WTC11 (cell line): ENCODE results near the gene KRTAP5-9. TPM values are rescaled to one million over a fixed set of nuclear protein-coding genes. Genes with fewer than 3 reads are reported as not detected.
"Not testable (repeated sequence)": the region's sequence is repeated elsewhere in the genome, so short reads cannot be mapped to it uniquely, and the experiment has no call there.

ENCODE experiments used
- ATAC-seq: fragments of 200-7000 bp; cut with Tn5 transposase; 2 replicates; pipeline ENCODE4 v1.10.0; 2021; ENCODE audit warnings: mild to moderate bottlenecking, moderate library complexity
- CTCF ChIA-PET: fragments of 300-600 bp; sonication (Branson Sonifier 250); formaldehyde crosslinking; loops from one replicate; lab custom pipeline; 2021; ENCODE audit warnings: antibody characterized with exemption; lab: Charles Lee
- POLR2A ChIA-PET: fragments of 350-600 bp; sonication (Branson Sonifier 250); formaldehyde crosslinking; loops from one replicate; lab custom pipeline; 2021; ENCODE audit warnings: antibody characterized with exemption; lab: Charles Lee
- DNase-seq: peaks from one replicate; pipeline ENCODE4 v3.0.0; 2021; ENCODE audit warnings: low spot score
- H3K27ac Mint-ChIP-seq: 2 replicates; pipeline ENCODE4 v1.8.0; 2021; ENCODE audit warnings: mixed read lengths
- H3K27me3 Mint-ChIP-seq: 2 replicates; pipeline ENCODE4 v1.8.0; 2021; ENCODE audit warnings: low read depth, mild to moderate bottlenecking, moderate library complexity, mixed read lengths
- H3K36me3 Mint-ChIP-seq: 2 replicates; pipeline ENCODE4 v1.8.0; 2021; ENCODE audit warnings: mixed read lengths
- H3K4me1 Mint-ChIP-seq: 2 replicates; pipeline ENCODE4 v1.8.0; 2022; ENCODE audit warnings: mixed read lengths
- H3K4me3 Mint-ChIP-seq: 2 replicates; pipeline ENCODE4 v1.8.0; 2021; ENCODE audit warnings: mild to moderate bottlenecking, moderate library complexity, mixed read lengths
- H3K9me3 Mint-ChIP-seq: 2 replicates; pipeline ENCODE4 v1.8.0; 2021; ENCODE audit warnings: mixed read lengths
- ARID4B ChIP-seq: sonication (generic); formaldehyde crosslinking; IDR thresholded peaks from 2 replicates; pipeline ENCODE4 v1.8.0; 2023; ENCODE audit warnings: missing genetic modification reagents, mild to moderate bottlenecking, borderline replicate concordance
- ATF2 ChIP-seq: sonication (generic); formaldehyde crosslinking; IDR thresholded peaks from 2 replicates; pipeline ENCODE4 v1.8.1; 2022; ENCODE audit warnings: low read depth, missing genetic modification reagents, borderline replicate concordance
- E2F4 ChIP-seq: sonication (generic); formaldehyde crosslinking; IDR thresholded peaks from 2 replicates; pipeline ENCODE4 v1.8.1; 2022; ENCODE audit warnings: low read depth, mild to moderate bottlenecking, moderate library complexity, missing genetic modification reagents, borderline replicate concordance
- GTF2I ChIP-seq: fragments of 250-450 bp; sonication (Bioruptor Pico); conservative IDR thresholded peaks from 2 replicates; pipeline ENCODE4 v1.4.0; 2021; ENCODE audit warnings: mild to moderate bottlenecking
- MAX ChIP-seq: sonication (generic); formaldehyde crosslinking; IDR thresholded peaks from 2 replicates; pipeline ENCODE4 v1.8.0; 2022; ENCODE audit warnings: mild to moderate bottlenecking, missing genetic modification reagents
- TEAD4 ChIP-seq: sonication (generic); formaldehyde crosslinking; IDR thresholded peaks from 2 replicates; pipeline ENCODE4 v1.8.0; 2022; ENCODE audit warnings: mild to moderate bottlenecking, missing genetic modification reagents
- ZNF263 ChIP-seq: sonication (generic); formaldehyde crosslinking; IDR thresholded peaks from 2 replicates; pipeline ENCODE4 v1.8.1; 2022; ENCODE audit warnings: low read depth, mild to moderate bottlenecking, moderate library complexity, missing genetic modification reagents
- ZNF416 ChIP-seq: fragments of 250-450 bp; sonication (Bioruptor Pico); IDR thresholded peaks from 2 replicates; pipeline ENCODE4 v1.9.0; 2021; ENCODE audit warnings: mild to moderate bottlenecking, inconsistent platforms
- total RNA-seq: library from RNA; stranded (reverse); gene quantifications from 3 replicates; pipeline ENCODE4 v1.2.3, GENCODE V29; 2021

Gene KRTAP5-9
- total RNA-seq, 1 experiment from 2014 or later = not detected

- TF ChIP-seq ARID4B (CRISPR knock-in tag) = no peak
- no peak for TF ChIP-seq ZNF416 (CRISPR knock-in tag)
- TF ChIP-seq TEAD4 (CRISPR knock-in tag) = no peak
- TF ChIP-seq ZNF263 (CRISPR knock-in tag) = no peak
- no peak for TF ChIP-seq E2F4 (CRISPR knock-in tag)
- TF ChIP-seq, all 79 proteins: peak for 0
Measured at GRCh38 chr11:71566081-71566620, 17.9 kb downstream of the KRTAP5-9 start (continued).

GRCh38 chr11:71566626-71567599 lies 18.7 kb downstream of the KRTAP5-9 start:
- H3K9me3 Mint-ChIP-seq, DNase-seq, H3K4me3 Mint-ChIP-seq, POLR2A ChIA-PET, H3K27me3 Mint-ChIP-seq, H3K36me3 Mint-ChIP-seq: not testable (repeated sequence)
- peak; percentile 19 for ATAC-seq
- CTCF ChIA-PET = interaction anchor here (6.3 kb wide), 1 partner anchor 13 kb away, joined by 41 read pairs; no protein-coding TSS in a partner anchor
- Mint-ChIP-seq H3K4me1 (peaks cover 36% of the 10 kb centered on the region), H3K27ac (0 out of 2 replicates have a peak overlapping the region, but pooled peaks have one; percentile 59)

- H3K36me3 Mint-ChIP-seq, POLR2A ChIA-PET, H3K4me3 Mint-ChIP-seq, ATAC-seq, H3K27me3 Mint-ChIP-seq, DNase-seq, H3K9me3 Mint-ChIP-seq, H3K27ac Mint-ChIP-seq: not testable (repeated sequence)
- CTCF ChIA-PET = interaction anchor here (0.8 to 6.3 kb wide), 2 partner anchors 13 to 21 kb away, joined by 3 to 41 read pairs; no protein-coding TSS in a partner anchor
- peaks cover 36% of the 10 kb centered on the region for H3K4me1 Mint-ChIP-seq
Measured at GRCh38 chr11:71567633-71568032, 19.4 kb downstream of the KRTAP5-9 start.

- DNase-seq (no peak), ATAC-seq (peak; percentile 25)
- ChIA-PET POLR2A (no interaction called here), CTCF (interaction anchor here (0.6 to 6.3 kb wide), 2 partner anchors 11 to 63 kb away, joined by 3 to 41 read pairs; no protein-coding TSS in a partner anchor)
- Mint-ChIP-seq H3K9me3 (no peaks in the 10 kb centered on the region), H3K27me3 (peaks cover 3% of the 10 kb centered on the region), H3K27ac (peak overlapping the region; percentile 7; the same call in 1 of the 2 replicates), H3K36me3 (no peaks in the 10 kb centered on the region), H3K4me1 (peaks cover 33% of the 10 kb centered on the region), H3K4me3 (no peak overlapping the region)
- TF ChIP-seq MAX (CRISPR knock-in tag) (no peak), GTF2I (CRISPR knock-in tag) (no peak), ATF2 (no peak)
Measured at GRCh38 chr11:71568704-71569349, 20.6 kb downstream of the KRTAP5-9 start.

GRCh38 chr11:71571101-71571850 lies 23.1 kb downstream of the KRTAP5-9 start:
- POLR2A ChIA-PET, H3K36me3 Mint-ChIP-seq, H3K4me3 Mint-ChIP-seq, H3K27ac Mint-ChIP-seq, H3K27me3 Mint-ChIP-seq, DNase-seq, H3K9me3 Mint-ChIP-seq, ATAC-seq: not testable (repeated sequence)
- peaks cover 30% of the 10 kb centered on the region for H3K4me1 Mint-ChIP-seq
- CTCF ChIA-PET = interaction anchor here (1.0 to 1.2 kb wide), 2 partner anchors 8 to 9 kb away, joined by 4 to 8 read pairs; no protein-coding TSS in a partner anchor
